HepG2 (cell line): ENCODE results near the gene PLCG2. TPM values are rescaled to one million over a fixed set of nuclear protein-coding genes. Genes with fewer than 3 reads are reported as not detected.

Experiments
- ATAC-seq: fragments of 200-7000 bp; cut with Tn5 transposase; 3 replicates; pipeline ENCODE4 v1.9.1; 2020; ENCODE audit warnings: mild to moderate bottlenecking, moderate library complexity
- BruUV-seq: library from RNA; stranded (reverse); fragments of 400-500 nt; replicated peaks from 2 replicates; lab custom pipeline; 2021; lab: Mats Ljungman, UMichigan
- CTCF ChIA-PET: fragments of 300-600 bp; formaldehyde crosslinking; extraction: SDS; loops from one replicate; lab custom pipeline; 2021; ENCODE audit warnings: low total read pairs, inconsistent platforms, low intra/inter-chr PET ratio; lab: Yijun Ruan, JAX
- POLR2A ChIA-PET: fragments of 350-600 bp; sonication (Branson Sonifier 250); formaldehyde crosslinking; loops from one replicate; lab custom pipeline; 2020; ENCODE audit warnings: antibody characterized with exemption, inconsistent platforms; lab: Yijun Ruan, JAX
- DNase-seq: peaks from one replicate; pipeline ENCODE4 v3.0.0-alpha.2; 2015; ENCODE audit warnings: low spot score
- FAIRE-seq: peaks from 3 replicates; lab custom pipeline; 2011; peaks lifted over from hg19 to GRCh38; lab: Jason Lieb, UNC
- H2AFZ ChIP-seq: one replicate; pipeline ENCODE4 v1.6.1; 2011; ENCODE audit warnings: low read length, inconsistent platforms
- H3K27ac ChIP-seq: fragments of 300-600 bp; 3 replicates; pipeline ENCODE4 v1.8.0; 2011; ENCODE audit warnings: mixed run types, mild to moderate bottlenecking, mixed read lengths, low read length, inconsistent platforms; ENCODE audit not compliant: insufficient read depth; ENCODE audit errors: extremely low read length
- H3K27me3 ChIP-seq, 2 experiments: fragments of 200-600 bp in 1 of 2; 2 replicates in 1 of 2; 3 replicates in 1 of 2; pipeline versions ENCODE4 v1.6.0 to v1.8.0; 2011; ENCODE audit warnings: low read length in 2 of 2, mild to moderate bottlenecking in 2 of 2, moderate library complexity in 2 of 2, inconsistent platforms in 1 of 2; ENCODE audit not compliant: insufficient read depth in 2 of 2, control insufficient read depth in 1 of 2
- H3K36me3 ChIP-seq, 2 experiments: fragments of 200-600 bp in 1 of 2; replicated peaks in 1 of 2; 2 replicates in 1 of 2; 3 replicates in 1 of 2; pipeline versions ENCODE4 v1.5.1 to v1.8.0; 2011; ENCODE audit warnings: low read length in 2 of 2, inconsistent platforms in 1 of 2; ENCODE audit not compliant: insufficient read depth in 2 of 2, control insufficient read depth in 1 of 2
- H3K4me1 ChIP-seq: 2 replicates; pipeline ENCODE4 v1.5.1; 2012; ENCODE audit warnings: low read length, inconsistent platforms; ENCODE audit not compliant: insufficient read depth
- H3K4me2 ChIP-seq: 2 replicates; pipeline ENCODE4 v1.6.0; 2011; ENCODE audit warnings: low read depth, low read length, inconsistent platforms
- H3K4me3 ChIP-seq, 3 experiments: fragments of 200-600 bp in 1 of 3; sonication (generic), shearing (Covaris generic) in 1 of 3; replicated peaks in 1 of 3; 2 replicates each; pipeline ENCODE4 v1.5.1; 2011 to 2016; ENCODE audit warnings: low read length in 3 of 3, inconsistent platforms in 2 of 3, low read depth in 2 of 3, mild to moderate bottlenecking in 2 of 3, control low read depth in 1 of 3, mixed read lengths in 1 of 3; ENCODE audit not compliant: insufficient read depth in 1 of 3
- H3K79me2 ChIP-seq: one replicate; pipeline ENCODE4 v1.6.1; 2011; ENCODE audit warnings: low read length, inconsistent platforms; ENCODE audit not compliant: insufficient read depth
- H3K9ac ChIP-seq: 2 replicates; pipeline ENCODE4 v1.6.0; 2011; ENCODE audit warnings: mild to moderate bottlenecking, low read depth, low read length, inconsistent platforms; ENCODE audit not compliant: insufficient read depth
- H3K9me3 ChIP-seq: 2 replicates; pipeline ENCODE4 v1.5.1; 2012; ENCODE audit warnings: mild to moderate bottlenecking, low read length
- H4K20me1 ChIP-seq: 2 replicates; pipeline ENCODE4 v1.6.0; 2011; ENCODE audit warnings: inconsistent platforms, mild to moderate bottlenecking, low read length, moderate library complexity; ENCODE audit not compliant: insufficient read depth
- ASH2L ChIP-seq: fragments of 300-600, 200-600 bp; sonication (generic); IDR thresholded peaks from 2 replicates; pipeline ENCODE4 v1.7.0; 2017; ENCODE audit warnings: low read depth, mild to moderate bottlenecking, moderate library complexity, mixed read lengths, low read length; ENCODE audit not compliant: insufficient read length
- BRD4 ChIP-seq: sonication (generic); formaldehyde crosslinking; IDR thresholded peaks from 2 replicates; pipeline ENCODE4 v1.4.0; 2020; ENCODE audit warnings: missing genetic modification reagents
- DNMT3B ChIP-seq: conservative IDR thresholded peaks from 2 replicates; pipeline ENCODE4 v1.6.1; 2016; ENCODE audit warnings: missing biosample characterization, control low read depth
- FUBP1 ChIP-seq: sonication (generic); formaldehyde crosslinking; IDR thresholded peaks from 2 replicates; pipeline ENCODE4 v1.5.1; 2020; ENCODE audit warnings: missing genetic modification reagents, mild to moderate bottlenecking, borderline replicate concordance
- GATA4 ChIP-seq: sonication (generic); IDR thresholded peaks from 2 replicates; pipeline ENCODE4 v1.6.1; 2016; ENCODE audit warnings: antibody characterized with exemption, low read depth, borderline replicate concordance
- PBX3 ChIP-seq: sonication (generic); formaldehyde crosslinking; IDR thresholded peaks from 2 replicates; pipeline ENCODE4 v1.8.1; 2023; ENCODE audit warnings: missing genetic modification reagents, inconsistent platforms, borderline replicate concordance
- POGK ChIP-seq: sonication (generic); formaldehyde crosslinking; conservative IDR thresholded peaks from 2 replicates; pipeline ENCODE4 v1.8.0; 2022; ENCODE audit warnings: mild to moderate bottlenecking, moderate library complexity, missing genetic modification reagents
- RFXAP ChIP-seq: sonication (generic); formaldehyde crosslinking; IDR thresholded peaks from 2 replicates; pipeline ENCODE4 v1.4.0; 2020; ENCODE audit warnings: missing genetic modification reagents, borderline replicate concordance
- ZNF10 ChIP-seq: sonication (generic); formaldehyde crosslinking; IDR thresholded peaks from 2 replicates; pipeline ENCODE4 v1.4.0; 2020; ENCODE audit warnings: mild to moderate bottlenecking, low read depth, missing genetic modification reagents, borderline replicate concordance
- ZNF138 ChIP-seq: sonication (generic); formaldehyde crosslinking; IDR thresholded peaks from 2 replicates; pipeline ENCODE4 v1.5.0; 2020; ENCODE audit warnings: mild to moderate bottlenecking, low read depth, missing genetic modification reagents
- ZNF232 ChIP-seq: sonication (generic); formaldehyde crosslinking; IDR thresholded peaks from 2 replicates; pipeline ENCODE4 v1.4.0; 2020; ENCODE audit warnings: missing genetic modification reagents, borderline replicate concordance
- ZNF343 ChIP-seq: sonication (generic); formaldehyde crosslinking; IDR thresholded peaks from 2 replicates; pipeline ENCODE4 v1.4.0; 2020; ENCODE audit warnings: mild to moderate bottlenecking, missing genetic modification reagents
- ZNF616 ChIP-seq: sonication (generic); formaldehyde crosslinking; IDR thresholded peaks from 2 replicates; pipeline ENCODE4 v1.5.0; 2020; ENCODE audit warnings: low read depth, mild to moderate bottlenecking, missing genetic modification reagents
- ZNF724P ChIP-seq: sonication (generic); formaldehyde crosslinking; IDR thresholded peaks from 2 replicates; pipeline ENCODE4 v1.8.0; 2022; ENCODE audit warnings: missing genetic modification reagents, borderline replicate concordance
- ZSCAN30 ChIP-seq: sonication (generic); formaldehyde crosslinking; IDR thresholded peaks from 2 replicates; pipeline ENCODE4 v1.5.0; 2020; ENCODE audit warnings: mild to moderate bottlenecking, missing genetic modification reagents
- ZSCAN9 ChIP-seq: IDR thresholded peaks from 2 replicates; pipeline ENCODE4 v1.6.1; 2016; ENCODE audit warnings: borderline replicate concordance
- WGBS: methylation state at CpG from one replicate; pipeline ENCODE4 v1.1.6; 2017; ENCODE audit warnings: low lambda C conversion rate; 5-methylcytosine and 5-hydroxymethylcytosine counted together
- in situ Hi-C: cut with HindIII; loops from 2 replicates; pipeline ENCODE4 v1.10.0; 2017; ENCODE audit warnings: low pct_unique_long_range_greater_than_20kb; ENCODE audit not compliant: extremely low pct_ligation_motif_present
- intact Hi-C: fragments of 100-400 bp; cut with micrococcal nuclease; formaldehyde crosslinking; loops from one replicate; pipeline ENCODE4 v1.10.0; 2022; ENCODE audit not compliant: unreplicated experiment
- polyA plus RNA-seq, 8 experiments: library from polyadenylated mRNA; depleted of rRNA in 3 of 8; stranded (reverse) in 7 of 8; unstranded in 1 of 8; fragments of >200 nt; fragmentation: Illumina TruSeq in 4 of 8; extraction: Trizol in 4 of 8; gene quantifications; 2 replicates each; pipeline versions ENCODE4 v1.2.1 to v1.2.3, GENCODE V29; 2011 to 2016; ENCODE audit warnings: low read depth in 4 of 8, missing spikeins in 1 of 8, mixed read lengths in 1 of 8; ENCODE audit not compliant: insufficient read depth in 1 of 8
- total RNA-seq, 5 experiments: library from RNA; depleted of rRNA; stranded (reverse); fragments of >200 nt; fragmentation: Illumina TruSeq; extraction: Trizol; gene quantifications; 2 replicates each; pipeline ENCODE4 v1.2.3, GENCODE V29; 2016; ENCODE audit warnings: low read depth in 1 of 5
- TF ChIP-seq, protein P1 (sequence below): sonication (generic); formaldehyde crosslinking; IDR thresholded peaks from 2 replicates; pipeline ENCODE4 v1.5.0; 2020; ENCODE audit warnings: mild to moderate bottlenecking, missing genetic modification reagents

The PLCG2 gene
- total and polyA plus RNA-seq, 2 of the 13 experiments (the other 11 are each of a cell fraction or from before 2014, with no cell fraction given): 0.13 to 0.18 TPM

GRCh38 chr16:81900456-81900855 lies 121.4 kb downstream of the PLCG2 start:
- H3K9me3 ChIP-seq: no peaks in the 10 kb centered on the region
- H3K27me3 ChIP-seq: peaks cover 0 to 24% of the 10 kb centered on the region in 2 experiments; a peak in 3 of 5 replicates
- in situ Hi-C loops: no loop called here
- H4K20me1 ChIP-seq: no peaks in the 10 kb centered on the region
- BruUV-seq: no TSS peak
- ChIA-PET CTCF (no interaction called here), POLR2A (no interaction called here)
- no peaks in the 10 kb centered on the region for H3K4me1 ChIP-seq
- no peaks in the 10 kb centered on the region for H3K36me3 ChIP-seq
- H3K9ac ChIP-seq: no peak overlapping the region
- DNase-seq (no peak), FAIRE-seq (no peak), ATAC-seq (no peak)
- H3K4me3 ChIP-seq: no peak overlapping the region
- H2AFZ ChIP-seq: no peak overlapping the region
- no peak overlapping the region for H3K27ac ChIP-seq
- 52% methylated on average over 10 of the region's 17 CpGs for WGBS
- intact Hi-C loops: no loop called here
- TF ChIP-seq, protein P1, sequence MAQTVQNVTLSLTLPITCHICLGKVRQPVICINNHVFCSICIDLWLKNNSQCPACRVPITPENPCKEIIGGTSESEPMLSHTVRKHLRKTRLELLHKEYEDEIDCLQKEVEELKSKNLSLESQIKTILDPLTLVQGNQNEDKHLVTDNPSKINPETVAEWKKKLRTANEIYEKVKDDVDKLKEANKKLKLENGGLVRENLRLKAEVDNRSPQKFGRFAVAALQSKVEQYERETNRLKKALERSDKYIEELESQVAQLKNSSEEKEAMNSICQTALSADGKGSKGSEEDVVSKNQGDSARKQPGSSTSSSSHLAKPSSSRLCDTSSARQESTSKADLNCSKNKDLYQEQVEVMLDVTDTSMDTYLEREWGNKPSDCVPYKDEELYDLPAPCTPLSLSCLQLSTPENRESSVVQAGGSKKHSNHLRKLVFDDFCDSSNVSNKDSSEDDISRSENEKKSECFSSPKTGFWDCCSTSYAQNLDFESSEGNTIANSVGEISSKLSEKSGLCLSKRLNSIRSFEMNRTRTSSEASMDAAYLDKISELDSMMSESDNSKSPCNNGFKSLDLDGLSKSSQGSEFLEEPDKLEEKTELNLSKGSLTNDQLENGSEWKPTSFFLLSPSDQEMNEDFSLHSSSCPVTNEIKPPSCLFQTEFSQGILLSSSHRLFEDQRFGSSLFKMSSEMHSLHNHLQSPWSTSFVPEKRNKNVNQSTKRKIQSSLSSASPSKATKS (CRISPR knock-in tag): no peak
- TF ChIP-seq GATA4 (no peak), ZSCAN30 (no peak), RFXAP (CRISPR knock-in tag) (no peak), ZNF232 (CRISPR knock-in tag) (no peak), ZNF10 (CRISPR knock-in tag) (no peak), ZNF138 (no peak), ZNF616 (CRISPR knock-in tag) (no peak), PBX3 (CRISPR knock-in tag) (no peak), FUBP1 (CRISPR knock-in tag) (no peak), BRD4 (CRISPR knock-in tag) (no peak), ZSCAN9 (CRISPR knock-in tag) (no peak), POGK (CRISPR knock-in tag) (no peak), ASH2L (no peak), ZNF724P (CRISPR knock-in tag) (no peak), DNMT3B (CRISPR knock-in tag) (no peak), ZNF343 (CRISPR knock-in tag) (no peak)
- H3K4me2 ChIP-seq: no peak overlapping the region
- H3K79me2 ChIP-seq: no peaks in the 10 kb centered on the region
